Erythroblast (primary cell): ENCODE results near the gene DMD.

ENCODE experiments used
- GATA1 ChIP-seq: IDR thresholded peaks from 2 replicates; pipeline ENCODE4 v1.6.1; 2011; ENCODE audit warnings: low read depth, mild to moderate bottlenecking, control low read depth, low read length, moderate library complexity
- POLR2A ChIP-seq: IDR thresholded peaks from 2 replicates; pipeline ENCODE4 v1.6.1; 2011; ENCODE audit warnings: mild to moderate bottlenecking, low read length

DNA sequence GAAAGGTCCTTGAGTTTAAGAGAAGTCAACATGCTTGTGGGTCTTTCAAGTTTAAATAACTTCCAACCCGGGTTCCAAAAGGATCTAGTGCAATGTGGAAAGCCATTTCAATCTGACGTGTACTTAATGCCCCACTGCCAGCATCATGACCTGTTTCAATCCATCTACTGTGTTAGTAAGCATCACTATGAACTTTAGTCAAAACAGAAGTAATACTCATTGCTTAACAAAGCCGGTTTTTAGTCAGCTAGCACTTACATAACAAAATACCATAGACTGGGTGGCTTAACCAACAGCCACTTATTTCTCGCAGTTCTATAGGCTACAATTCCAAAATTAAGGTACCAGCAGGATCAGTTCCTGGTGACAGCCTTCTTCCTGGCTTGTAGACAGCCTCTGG is 677.5 kb downstream of the DMD start:
- TF ChIP-seq POLR2A (no peak), GATA1 (no peak)
